Right lobe of liver (tissue), 6 donors: ENCODE data around the gene RAF1. TPM values are rescaled to one million over a fixed set of nuclear protein-coding genes. Genes with fewer than 3 reads are reported as not detected.

Experiments used
- ATAC-seq, 4 donors: fragments of 200-7000 bp; cut with Tn5 transposase; one replicate each; pipeline ENCODE4 v1.9.1; 2020; ENCODE audit warnings: mild to moderate bottlenecking in 4 of 4, moderate library complexity in 4 of 4
- DNase-seq, 3 donors: peaks; one replicate each; pipeline ENCODE4 v3.0.0-alpha.2; 2020
- H3K27ac ChIP-seq, 3 donors: fragments of 200-600 bp; one replicate each; pipeline ENCODE4 v1.8.0; 2022
- H3K27me3 ChIP-seq, 2 donors: fragments of 200-600 bp; one replicate each; pipeline ENCODE4 v1.8.0; 2022
- H3K36me3 ChIP-seq, 4 donors: fragments of 200-600 bp; sonication (generic) in 1 of 4; one replicate each; pipeline versions ENCODE4 v1.5.1 to v1.8.0; 2017 to 2022; ENCODE audit warnings: control low read depth in 1 of 4
- H3K4me1 ChIP-seq, 4 donors: fragments of 200-600 bp; sonication (generic) in 1 of 4; one replicate each; pipeline versions ENCODE4 v1.5.1 to v1.8.0; 2017 to 2022; ENCODE audit warnings: control low read depth in 1 of 4
- H3K4me3 ChIP-seq, 3 donors: fragments of 200-600 bp; one replicate each; pipeline ENCODE4 v1.8.0; 2022
- H3K9me3 ChIP-seq, 4 donors: fragments of 200-600 bp; sonication (generic) in 1 of 4; one replicate each; pipeline versions ENCODE4 v1.5.1 to v1.8.0; 2017 to 2022; ENCODE audit warnings: control low read depth in 1 of 4
- POLR2A ChIP-seq: fragments of 450-650 bp; IDR thresholded peaks from one replicate; pipeline ENCODE4 v1.6.1; 2017; ENCODE audit warnings: antibody characterized with exemption, mild to moderate bottlenecking
- WGBS: methylation state at CpG from one replicate; pipeline ENCODE4 v1.1.6; 2018; ENCODE audit warnings: low coverage, low lambda C conversion rate; ENCODE audit not compliant: insufficient coverage; ENCODE audit errors: missing lambda C conversion rate; 5-methylcytosine and 5-hydroxymethylcytosine counted together
- intact Hi-C, 2 donors: fragments of 100-400 bp; cut with DNase I; formaldehyde crosslinking; loops; one replicate each; pipeline versions ENCODE4 v1.11.2 to v1.14.1; 2022
- total RNA-seq, 6 experiments: library from RNA; depleted of rRNA in 2 of 6; stranded (reverse); fragments of >200 nt in 2 of 6; fragmentation: NEBNext Ultra II Directional in 3 of 6; extraction: Animal tissue kit (Norgen Biotek cat#: 25700) in 3 of 6; gene quantifications; one replicate each; pipeline versions ENCODE4 v1.1.0 to v1.2.4, GENCODE V29; 2016 to 2023
- TF ChIP-seq, protein P1 (sequence below), 4 donors: fragments of 200-600 bp in 3 of 4; fragments of 450-650 bp in 1 of 4; IDR thresholded peaks; one replicate each; pipeline versions ENCODE4 v1.5.1 to v1.8.0; 2016 to 2022; ENCODE audit warnings: antibody characterized with exemption in 4 of 4, mild to moderate bottlenecking in 2 of 4
- donor health status: DM: no; HTN: yes; CAD: no.
- donor health status: DM: no; HTN: no; CAD: no.
- donor health status: DM: no; HTN: no; CAD: no.
- donor health status: DM: no; HTN: yes; CAD: no.
- donor health status: DM: no; HTN: yes; CAD: no.

Gene RAF1
- total RNA-seq, 6 experiments from 2014 or later = 55.7 to 72.8 (median 60.4) TPM

DNA sequence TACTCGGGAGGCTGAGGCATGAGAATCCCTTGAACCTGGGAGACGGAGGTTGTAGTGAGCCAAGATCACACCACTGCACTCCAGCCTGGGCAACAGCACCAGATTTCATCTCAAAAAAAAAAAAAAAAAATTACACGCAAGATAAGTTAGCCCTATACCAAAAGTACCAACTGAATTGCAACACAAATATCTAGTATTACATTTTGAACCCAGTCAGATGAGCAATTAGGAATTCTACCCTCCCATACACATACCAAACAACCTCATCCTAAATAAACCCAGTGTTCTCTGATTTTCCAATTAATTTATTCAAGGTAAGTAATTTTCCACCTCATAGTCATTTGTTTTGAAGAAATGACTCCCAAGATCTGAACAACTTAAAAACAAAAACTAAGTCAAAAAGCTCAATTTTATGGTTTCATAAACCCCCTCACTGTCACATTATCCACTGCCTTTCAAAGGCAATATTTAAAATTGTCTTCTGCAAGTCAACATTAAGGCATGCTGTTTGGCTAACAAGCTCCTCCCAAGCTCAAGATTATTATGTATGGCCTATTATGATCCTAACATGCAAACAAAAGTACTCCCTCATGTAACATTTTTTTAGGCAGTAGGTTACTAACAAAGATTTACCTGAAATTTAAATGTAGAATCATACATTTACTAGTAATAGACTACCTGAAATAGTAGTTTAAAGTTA lies 4.5 kb downstream of the RAF1 start:
- TF ChIP-seq POLR2A = no peak
- TF ChIP-seq, protein P1, sequence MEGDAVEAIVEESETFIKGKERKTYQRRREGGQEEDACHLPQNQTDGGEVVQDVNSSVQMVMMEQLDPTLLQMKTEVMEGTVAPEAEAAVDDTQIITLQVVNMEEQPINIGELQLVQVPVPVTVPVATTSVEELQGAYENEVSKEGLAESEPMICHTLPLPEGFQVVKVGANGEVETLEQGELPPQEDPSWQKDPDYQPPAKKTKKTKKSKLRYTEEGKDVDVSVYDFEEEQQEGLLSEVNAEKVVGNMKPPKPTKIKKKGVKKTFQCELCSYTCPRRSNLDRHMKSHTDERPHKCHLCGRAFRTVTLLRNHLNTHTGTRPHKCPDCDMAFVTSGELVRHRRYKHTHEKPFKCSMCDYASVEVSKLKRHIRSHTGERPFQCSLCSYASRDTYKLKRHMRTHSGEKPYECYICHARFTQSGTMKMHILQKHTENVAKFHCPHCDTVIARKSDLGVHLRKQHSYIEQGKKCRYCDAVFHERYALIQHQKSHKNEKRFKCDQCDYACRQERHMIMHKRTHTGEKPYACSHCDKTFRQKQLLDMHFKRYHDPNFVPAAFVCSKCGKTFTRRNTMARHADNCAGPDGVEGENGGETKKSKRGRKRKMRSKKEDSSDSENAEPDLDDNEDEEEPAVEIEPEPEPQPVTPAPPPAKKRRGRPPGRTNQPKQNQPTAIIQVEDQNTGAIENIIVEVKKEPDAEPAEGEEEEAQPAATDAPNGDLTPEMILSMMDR (IDR thresholded peaks at IDR 0.05) = no peak
- peaks cover 0 to 49% (median 25%) of the 10 kb centered on the region in 4 donors for H3K4me1 ChIP-seq
- 50% methylated on average over 1 of the region's 3 CpGs for WGBS

GRCh38 chr3:12658593-12659058 lies 5.3 kb downstream of the RAF1 start:
- WGBS = 34% methylated on average over 4 of the region's 4 CpGs
- intact Hi-C loops = no loop called here
- no peak for DNase-seq
- Histone ChIP-seq H3K27ac (peak overlapping the region in 1 of 3 donors; percentile 99), H3K4me1 (peaks cover 0 to 52% (median 25%) of the 10 kb centered on the region in 4 donors), H3K27me3 (no peaks in the 10 kb centered on the region), H3K4me3 (no peak overlapping the region), H3K36me3 (no peaks in the 10 kb centered on the region), H3K9me3 (no peaks in the 10 kb centered on the region)
- no peak for ATAC-seq
- TF ChIP-seq POLR2A = no peak
- TF ChIP-seq, protein P1 (IDR thresholded peaks at IDR 0.05) = no peak

More for the DNA sequence above, 4.5 kb downstream of the RAF1 start:
- no peaks in the 10 kb centered on the region for H3K9me3 ChIP-seq
- H3K27ac ChIP-seq = peak overlapping the region in 2 of 3 donors; percentile 20 to 99
- no peaks in the 10 kb centered on the region for H3K36me3 ChIP-seq
- DNase-seq = no peak
- intact Hi-C loops = no loop called here
- H3K4me3 ChIP-seq = no peak overlapping the region
- H3K27me3 ChIP-seq = no peaks in the 10 kb centered on the region
- ATAC-seq = no peak

DNA sequence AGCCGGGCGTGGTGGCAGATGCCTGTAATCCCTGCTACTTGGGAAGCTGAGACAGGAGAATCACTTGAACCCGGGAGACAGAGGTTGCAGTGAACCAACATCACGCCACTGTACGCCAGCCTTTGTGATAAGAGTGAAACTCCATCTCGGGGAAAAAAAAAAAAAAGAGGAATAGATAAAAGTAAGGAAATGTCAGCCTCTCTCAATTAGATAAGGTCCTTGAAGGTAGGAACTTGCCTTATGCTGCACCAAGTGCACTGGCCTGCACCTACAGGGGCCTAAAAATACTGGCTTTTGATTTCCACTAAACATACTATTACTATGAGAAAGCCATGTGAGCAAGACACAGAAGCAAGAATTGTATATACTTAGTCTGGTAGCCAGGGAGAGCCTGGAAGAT lies 7.1 kb downstream of the RAF1 start:
- WGBS = 62% methylated on average over 3 of the region's 6 CpGs
- H3K4me1 ChIP-seq = peaks cover 0 to 57% (median 23%) of the 10 kb centered on the region in 4 donors
- intact Hi-C loops = no loop called here
- ATAC-seq (no peak), DNase-seq (no peak)
- no peaks in the 10 kb centered on the region for H3K27me3 ChIP-seq
- H3K9me3 ChIP-seq = no peaks in the 10 kb centered on the region
- TF ChIP-seq, protein P1 (IDR thresholded peaks at IDR 0.05) = no peak
- TF ChIP-seq POLR2A = no peak
- H3K27ac ChIP-seq = peak overlapping the region in 1 of 3 donors; percentile 19
- H3K4me3 ChIP-seq = no peak overlapping the region
- H3K36me3 ChIP-seq = no peaks in the 10 kb centered on the region

- intact Hi-C loops = no loop called here
- TF ChIP-seq POLR2A = no peak
- TF ChIP-seq, protein P1 (IDR thresholded peaks at IDR 0.05) = no peak
- H3K36me3 ChIP-seq = no peaks in the 10 kb centered on the region
- H3K4me3 ChIP-seq = no peak overlapping the region
- no peaks in the 10 kb centered on the region for H3K9me3 ChIP-seq
- ATAC-seq (peak; percentile 15 to 47 (median 34)), DNase-seq (no peak)
- H3K27me3 ChIP-seq = no peaks in the 10 kb centered on the region
- H3K4me1 ChIP-seq = peaks cover 0 to 53% (median 20%) of the 10 kb centered on the region in 4 donors
- peak overlapping the region in 1 of 3 donors; percentile 19 for H3K27ac ChIP-seq
Observed at GRCh38 chr3:12656193-12656592, 7.7 kb downstream of the RAF1 start.
